GM13977 (cell line): ENCODE results near the gene KIAA0930.

Experiments
- DNase-seq: peaks from one replicate; pipeline ENCODE4 v3.0.0; 2012; ENCODE audit warnings: low spot score
- CTCF ChIP-seq: IDR thresholded peaks from 2 replicates; pipeline ENCODE4 v1.5.1; 2012; ENCODE audit warnings: mild to moderate bottlenecking, control low read depth; ENCODE audit not compliant: insufficient read depth; ENCODE audit errors: extremely low read depth, missing control alignments
- in situ Hi-C: fragments of 300-500 bp; cut with MboI; formaldehyde crosslinking; loops from one replicate; pipeline ENCODE4 v1.12.0; 2022; ENCODE audit warnings: low sequenced_read_pairs, low pct_unique_long_range_greater_than_20kb, mixed read lengths, inconsistent platforms; ENCODE audit not compliant: unreplicated experiment

The KIAA0930 gene

DNA sequence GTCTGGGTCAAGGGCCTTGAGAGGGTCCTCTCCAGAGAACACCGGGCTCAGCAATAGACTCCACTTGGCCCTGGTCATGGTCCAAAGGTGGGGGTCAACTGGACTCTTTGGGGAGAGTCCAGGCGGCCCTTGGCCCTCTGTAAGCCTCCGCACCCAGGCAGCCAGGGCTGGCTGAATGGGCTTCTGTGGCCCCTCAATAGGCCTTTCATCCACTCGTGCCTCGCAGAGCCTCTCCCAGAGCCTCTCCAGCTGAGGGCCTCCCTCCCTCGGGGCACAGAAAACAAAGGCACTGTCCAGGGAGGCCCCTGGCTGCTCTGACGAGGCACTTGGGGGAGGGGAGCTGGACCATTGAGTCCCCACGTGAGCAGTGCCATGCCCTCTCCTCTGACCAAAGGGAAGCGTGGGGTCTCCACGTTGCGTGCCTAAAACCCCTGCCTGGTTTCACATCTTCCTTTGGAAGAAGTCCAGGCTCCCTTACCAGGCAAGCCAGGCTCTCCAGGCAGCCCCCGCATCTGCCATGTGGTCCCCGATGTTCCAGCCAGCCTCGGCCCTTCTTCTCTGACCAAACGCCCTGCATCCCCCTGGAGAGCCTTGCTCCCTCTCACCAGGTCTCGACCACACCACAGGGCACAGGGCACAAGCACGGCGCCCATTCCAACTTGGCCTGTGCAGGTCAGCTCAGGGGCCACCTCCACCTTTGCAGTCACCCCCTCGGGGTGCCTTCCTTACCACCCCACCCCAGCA is 15.5 kb downstream of the KIAA0930 start:
- no peak for DNase-seq
- in situ Hi-C loops: no loop called here
- no peak for TF ChIP-seq CTCF

DNA sequence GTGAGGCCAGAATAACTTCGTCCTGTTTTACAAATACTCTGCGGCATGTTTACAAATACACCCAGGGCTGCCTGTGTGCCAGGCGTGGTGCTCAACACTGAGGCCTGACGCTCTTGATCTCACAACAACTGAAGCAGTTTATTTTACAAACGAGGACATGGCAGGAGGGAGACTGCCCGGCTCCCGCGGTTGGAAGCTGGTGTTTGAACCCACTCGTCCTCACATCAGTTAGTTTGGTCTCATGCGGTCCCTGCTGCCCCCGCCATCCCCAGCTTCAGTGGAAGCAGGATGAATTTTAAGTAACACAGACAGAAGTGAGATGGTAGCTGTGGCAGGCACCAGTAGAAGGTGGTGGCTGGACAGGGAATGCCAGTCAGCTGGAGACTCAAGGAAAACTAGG is 16.4 kb downstream of the KIAA0930 start:
- in situ Hi-C loops: no loop called here
- DNase-seq: no peak
- TF ChIP-seq CTCF: no peak

GRCh38 chr22:45223304-45224117 is 17.2 kb downstream of the KIAA0930 start:
- DNase-seq: no peak
- no peak for TF ChIP-seq CTCF
- in situ Hi-C loops: no loop called here

GRCh38 chr22:45221201-45221600 is 19.5 kb downstream of the KIAA0930 start:
- no peak for TF ChIP-seq CTCF
- DNase-seq: no peak
- in situ Hi-C loops: no loop called here

DNA sequence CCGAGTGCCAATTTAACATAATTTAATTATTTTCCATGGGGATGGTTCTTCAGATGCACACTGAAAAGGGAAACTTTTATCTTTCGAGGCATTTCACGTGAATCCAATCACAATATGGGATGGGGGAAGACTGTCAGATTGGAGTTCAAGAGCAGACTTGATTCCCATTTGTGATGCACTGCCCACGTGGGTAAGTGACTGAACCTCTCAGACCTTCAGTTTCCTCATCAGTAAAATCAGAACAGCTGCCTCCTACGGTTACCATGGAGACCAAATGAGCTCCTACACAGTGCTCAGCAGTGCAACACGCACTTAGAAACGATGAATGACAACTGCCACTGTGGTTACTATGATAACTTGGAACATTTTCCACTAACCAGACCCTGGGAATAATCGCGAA is 21.7 kb downstream of the KIAA0930 start:
- in situ Hi-C loops: no loop called here
- peak; percentile 81 for DNase-seq
- TF ChIP-seq CTCF: no peak

GRCh38 chr22:45217806-45218205 is 22.9 kb downstream of the KIAA0930 start:
- in situ Hi-C loops: no loop called here
- DNase-seq: no peak
- TF ChIP-seq CTCF: no peak
